GM18868 (cell line): ENCODE data around the gene CLK2.
"Not testable (repeated sequence)": the region's sequence is repeated elsewhere in the genome, so short reads cannot be mapped to it uniquely, and the experiment has no call there.

Experiments used
- ATAC-seq: cut with Tn5 transposase; IDR thresholded peaks from one replicate; pipeline ENCODE4 v1.9.1; 2021; ENCODE audit warnings: mild to moderate bottlenecking, moderate library complexity; ENCODE audit not compliant: unreplicated experiment

CLK2 gene

GRCh38 chr1:155269381-155269780 lies 3.9 kb downstream of the CLK2 start:
- ATAC-seq, result no peak

GRCh38 chr1:155268630-155269029 lies 4.7 kb downstream of the CLK2 start:
- no peak for ATAC-seq

- no peak for ATAC-seq
Measured at GRCh38 chr1:155267373-155267772, 5.9 kb downstream of the CLK2 start.

GRCh38 chr1:155266553-155266952 lies 6.8 kb downstream of the CLK2 start:
- ATAC-seq, result no peak

- ATAC-seq, result no peak
Measured at GRCh38 chr1:155263067-155263466, 10.2 kb downstream of the CLK2 start.

GRCh38 chr1:155261852-155262673 lies 11.2 kb downstream of the CLK2 start, which contains the start of gene SCAMP3:
Gene SCAMP3, minus strand, starts transcription at chr1:155262360. Its CDS starts 209 bp downstream, at chr1:155262151.
- peak; percentile 91 for ATAC-seq

GRCh38 chr1:155261493-155261851 lies 11.8 kb downstream of the CLK2 start:
- no peak for ATAC-seq

- no peak for ATAC-seq
Measured at GRCh38 chr1:155260276-155260675, 13.0 kb downstream of the CLK2 start.

GRCh38 chr1:155256058-155256852 lies 17.0 kb downstream of the CLK2 start:
- ATAC-seq, result no peak

- ATAC-seq, result peak; percentile 63
Measured at GRCh38 chr1:155255243-155256007, 17.9 kb downstream of the CLK2 start, which contains the start of gene ENTREP3. Gene ENTREP3, minus strand, starts transcription at chr1:155255483. Its CDS starts 606 bp downstream, at chr1:155254877.

GRCh38 chr1:155254714-155255242 lies 18.5 kb downstream of the CLK2 start:
- ATAC-seq, result no peak

GRCh38 chr1:155254228-155254713 lies 19.0 kb downstream of the CLK2 start:
- ATAC-seq, result no peak

- no peak for ATAC-seq
Measured at GRCh38 chr1:155253797-155254196, 19.5 kb downstream of the CLK2 start.

- no peak for ATAC-seq
Measured at GRCh38 chr1:155253208-155253607, 20.1 kb downstream of the CLK2 start.

- no peak for ATAC-seq
Measured at GRCh38 chr1:155251566-155251965, 21.7 kb downstream of the CLK2 start.

- peak; percentile 90 for ATAC-seq
Measured at GRCh38 chr1:155250633-155251449, 22.5 kb downstream of the CLK2 start.

GRCh38 chr1:155250246-155250632 lies 23.1 kb downstream of the CLK2 start:
- ATAC-seq, result peak; percentile 9

- no peak for ATAC-seq
Measured at GRCh38 chr1:155247667-155248553, 25.4 kb downstream of the CLK2 start.

GRCh38 chr1:155246796-155247195 lies 26.5 kb downstream of the CLK2 start:
- ATAC-seq, result not testable (repeated sequence)
